NOMO-1 treated with DMSO at 0.1 percent for 48 hours (cell line): Measurements from ENCODE around the gene ALAS2.
"Not testable (repeated sequence)": the region's sequence is repeated elsewhere in the genome, so short reads cannot be mapped to it uniquely, and the experiment has no call there.

Source experiments
- DNase-seq: peaks from one replicate; lab custom pipeline; 2025; ENCODE audit not compliant: unreplicated experiment; lab: John Stamatoyannopoulos, UW

Gene ALAS2

GRCh38 chrX:55006827-55007621, 23.8 kb downstream of the ALAS2 start:
- DNase-seq: no peak

- DNase-seq: no peak
These were observed 25.5 kb downstream of the ALAS2 start for GRCh38 chrX:55005256-55005655.

GRCh38 chrX:55004231-55004630, 26.5 kb downstream of the ALAS2 start:
- no peak for DNase-seq

- peak; percentile 85 for DNase-seq
These were observed 30.8 kb downstream of the ALAS2 start, which contains the start of gene APEX2 for GRCh38 chrX:54999717-55000598. APEX2 (plus strand) TSS chrX:55000363; CDS start chrX:55000423, 60 bp downstream.

GRCh38 chrX:54995621-54996020, 35.2 kb downstream of the ALAS2 start:
- no peak for DNase-seq

- DNase-seq: peak; percentile 39
These were observed 36.0 kb downstream of the ALAS2 start for GRCh38 chrX:54994668-54995351.

- DNase-seq: no peak
These were observed 36.7 kb downstream of the ALAS2 start, which contains the start of gene PFKFB1 for GRCh38 chrX:54994099-54994498. PFKFB1 (minus strand) TSS chrX:54994188; CDS start chrX:54994007, 181 bp downstream.

GRCh38 chrX:54992911-54993622, 37.7 kb downstream of the ALAS2 start:
- DNase-seq: no peak

GRCh38 chrX:54991706-54992105, 39.1 kb downstream of the ALAS2 start:
- no peak for DNase-seq

GRCh38 chrX:54983306-54983705, 47.5 kb downstream of the ALAS2 start:
- not testable (repeated sequence) for DNase-seq

DNA sequence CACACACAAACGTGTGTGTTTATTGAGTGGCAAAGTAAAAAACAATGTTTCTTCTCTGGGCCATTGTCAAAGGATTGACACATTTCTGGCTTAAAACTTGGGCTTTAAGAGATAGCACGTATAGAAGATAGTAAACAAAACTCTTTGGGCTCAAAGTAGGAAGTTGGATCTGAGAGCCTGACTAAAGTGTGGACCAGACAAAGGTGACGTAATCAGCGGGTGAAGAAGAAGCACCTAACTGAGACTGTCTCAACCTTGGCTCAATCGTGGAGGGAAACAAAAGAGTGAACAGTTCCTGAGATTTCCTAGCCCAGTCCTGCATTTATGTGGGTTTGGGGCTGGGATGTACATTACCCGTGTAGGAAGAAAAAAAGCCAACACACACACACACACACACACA, 50.4 kb downstream of the ALAS2 start:
- peak; percentile 16 for DNase-seq

DNA sequence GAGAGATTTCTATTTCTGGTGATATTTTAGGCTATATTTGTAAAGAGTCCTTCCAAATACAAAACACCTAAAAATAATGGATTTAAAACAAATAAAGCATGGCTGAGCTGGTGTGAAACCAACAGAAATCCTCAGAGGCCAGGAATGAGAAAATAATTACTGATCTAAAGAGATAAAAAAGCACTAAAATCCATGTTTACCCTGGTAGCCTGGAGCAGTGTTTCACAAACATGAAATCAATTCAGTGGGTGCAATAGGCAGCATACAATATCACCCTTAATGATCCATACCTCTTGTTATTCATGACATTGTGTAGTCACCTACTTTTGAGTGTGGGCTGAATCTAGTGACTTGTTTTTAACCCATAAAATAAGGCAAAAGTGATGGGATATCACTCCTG, 51.3 kb downstream of the ALAS2 start:
- DNase-seq: no peak

DNA sequence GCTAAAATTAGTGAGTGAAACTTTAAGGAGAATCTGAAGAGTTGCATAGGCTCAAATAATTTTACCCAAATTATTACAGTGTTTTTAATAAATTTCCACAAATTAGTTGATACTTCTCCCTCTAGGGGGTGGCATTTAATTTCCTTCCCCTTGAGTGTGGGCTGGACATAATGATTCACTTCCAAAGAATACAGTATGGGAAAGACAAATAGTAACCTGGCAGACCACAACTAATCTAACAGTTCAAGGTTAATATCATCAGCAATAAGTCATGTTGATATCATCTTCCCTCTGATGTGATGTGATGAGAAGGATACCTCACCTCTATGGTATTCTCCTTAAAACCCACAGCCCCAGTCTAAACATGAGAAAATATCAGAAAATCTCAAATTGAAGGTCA, 52.3 kb downstream of the ALAS2 start:
- DNase-seq: no peak

DNA sequence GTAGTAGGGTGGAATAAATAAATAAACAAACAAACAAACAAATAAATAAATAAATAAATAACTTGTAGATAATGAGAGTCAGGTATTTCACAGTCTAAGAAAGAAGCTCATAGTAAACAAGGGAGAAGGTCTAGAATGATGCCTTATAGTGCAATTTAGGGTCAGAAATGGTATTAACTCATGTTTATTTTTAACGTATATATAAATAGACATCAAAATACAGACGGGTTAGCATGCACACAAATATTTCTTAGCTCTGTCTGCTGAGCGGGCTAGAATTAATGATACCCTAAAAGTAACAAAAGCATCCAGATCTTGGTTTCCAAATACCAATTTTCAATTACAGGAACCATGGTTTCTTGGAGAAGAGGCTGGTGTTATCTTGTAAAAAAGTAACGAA, 53.4 kb downstream of the ALAS2 start:
- DNase-seq: no peak

GRCh38 chrX:54964766-54965497, 65.8 kb downstream of the ALAS2 start:
- DNase-seq: no peak

GRCh38 chrX:54961750-54962149, 69.0 kb downstream of the ALAS2 start:
- no peak for DNase-seq
